Suprapubic skin (tissue), 4 donors: ENCODE results near the gene IMMP2L. TPM values are rescaled to one million over a fixed set of nuclear protein-coding genes. Genes with fewer than 3 reads are reported as not detected.

Experiments
- DNase-seq, 2 donors: peaks; one replicate each; pipeline ENCODE4 v3.0.0-alpha.2; 2019; ENCODE audit warnings: low spot score in 2 of 2
- H3K27ac ChIP-seq: fragments of 200-600 bp; sonication (generic); one replicate; pipeline ENCODE4 v1.5.1; 2019
- H3K27me3 ChIP-seq: fragments of 200-600 bp; sonication (generic); one replicate; pipeline ENCODE4 v1.5.1; 2019
- H3K36me3 ChIP-seq: fragments of 200-600 bp; sonication (generic); one replicate; pipeline ENCODE4 v1.5.1; 2019
- H3K4me1 ChIP-seq: fragments of 200-600 bp; sonication (generic); one replicate; pipeline ENCODE4 v1.5.1; 2019
- H3K4me3 ChIP-seq: fragments of 200-600 bp; sonication (generic); one replicate; pipeline ENCODE4 v1.5.1; 2019; ENCODE audit warnings: mild to moderate bottlenecking
- H3K9me3 ChIP-seq: fragments of 200-600 bp; sonication (generic); one replicate; pipeline ENCODE4 v1.5.1; 2019
- CTCF ChIP-seq, 2 donors: fragments of 200-600 bp in 1 of 2; fragments of 450-650 bp in 1 of 2; sonication (generic) in 1 of 2; IDR thresholded peaks; one replicate each; pipeline ENCODE4 v1.5.1; 2016 to 2019; ENCODE audit warnings: antibody characterized with exemption in 2 of 2, mild to moderate bottlenecking in 1 of 2, moderate library complexity in 1 of 2
- EP300 ChIP-seq: sonication (generic); formaldehyde crosslinking; IDR thresholded peaks from one replicate; pipeline ENCODE4 v1.6.1; 2017; ENCODE audit warnings: antibody characterized with exemption
- POLR2A ChIP-seq, 2 donors: fragments of 450-650 bp; IDR thresholded peaks; one replicate each; pipeline ENCODE4 v1.6.1; 2017; ENCODE audit warnings: antibody characterized with exemption in 2 of 2, mild to moderate bottlenecking in 2 of 2, moderate library complexity in 2 of 2
- POLR2AphosphoS5 ChIP-seq, 3 donors: sonication (generic); formaldehyde crosslinking; IDR thresholded peaks; one replicate each; pipeline ENCODE4 v1.6.1; 2017; ENCODE audit warnings: antibody characterized with exemption in 3 of 3
- WGBS: methylation state at CpG from one replicate; pipeline ENCODE4 v1.1.5; 2018; 5-methylcytosine and 5-hydroxymethylcytosine counted together
- total RNA-seq, 4 donors: library from RNA; depleted of rRNA; stranded (reverse); fragments of >200 nt; gene quantifications; one replicate each; pipeline ENCODE4 v1.1.0, GENCODE V29; 2016

The IMMP2L gene
- total RNA-seq, 4 donors from 2014 or later = 10.6 to 20.6 (median 14.6) TPM

GRCh38 chr7:110921595-110922151 lies 640.6 kb downstream of the IMMP2L start:
- TF ChIP-seq EP300 (no peak), POLR2AphosphoS5 (IDR thresholded peaks at IDR 0.05) (no peak), POLR2A (IDR thresholded peaks at IDR 0.05) (no peak), CTCF (IDR thresholded peaks at IDR 0.05) (no peak)
- no peak for DNase-seq
- H3K27me3 ChIP-seq = no peaks in the 10 kb centered on the region
- no peak overlapping the region for H3K4me3 ChIP-seq
- H3K27ac ChIP-seq = no peak overlapping the region
- no peaks in the 10 kb centered on the region for H3K36me3 ChIP-seq
- H3K9me3 ChIP-seq = no peaks in the 10 kb centered on the region
- H3K4me1 ChIP-seq = peaks cover 22% of the 10 kb centered on the region

GRCh38 chr7:110918949-110919548 lies 643.2 kb downstream of the IMMP2L start:
- Histone ChIP-seq H3K4me3 (no peak overlapping the region), H3K27ac (no peak overlapping the region), H3K4me1 (peaks cover 22% of the 10 kb centered on the region), H3K9me3 (no peaks in the 10 kb centered on the region), H3K36me3 (no peaks in the 10 kb centered on the region), H3K27me3 (no peaks in the 10 kb centered on the region)
- WGBS = 43% methylated on average over 2 of the region's 2 CpGs
- no peak for DNase-seq
- TF ChIP-seq CTCF (IDR thresholded peaks at IDR 0.05) (no peak), EP300 (no peak), POLR2AphosphoS5 (IDR thresholded peaks at IDR 0.05) (no peak), POLR2A (IDR thresholded peaks at IDR 0.05) (no peak)

GRCh38 chr7:110914263-110914662 lies 648.0 kb downstream of the IMMP2L start:
- Histone ChIP-seq H3K36me3 (no peaks in the 10 kb centered on the region), H3K4me3 (no peak overlapping the region), H3K27ac (no peak overlapping the region), H3K9me3 (no peaks in the 10 kb centered on the region), H3K27me3 (no peaks in the 10 kb centered on the region), H3K4me1 (no peaks in the 10 kb centered on the region)
- DNase-seq = no peak
- WGBS = 87% methylated on average over 2 of the region's 2 CpGs
- TF ChIP-seq EP300 = no peak
- no peak for TF ChIP-seq CTCF (IDR thresholded peaks at IDR 0.05)
- no peak for TF ChIP-seq POLR2A (IDR thresholded peaks at IDR 0.05)
- no peak for TF ChIP-seq POLR2AphosphoS5 (IDR thresholded peaks at IDR 0.05)

- 92% methylated on average over 2 of the region's 2 CpGs for WGBS
- H3K36me3 ChIP-seq = no peaks in the 10 kb centered on the region
- TF ChIP-seq POLR2AphosphoS5 (IDR thresholded peaks at IDR 0.05) (no peak), POLR2A (IDR thresholded peaks at IDR 0.05) (no peak), CTCF (IDR thresholded peaks at IDR 0.05) (no peak), EP300 (no peak)
- no peak overlapping the region for H3K4me3 ChIP-seq
- no peak for DNase-seq
- H3K27ac ChIP-seq = no peak overlapping the region
- no peaks in the 10 kb centered on the region for H3K4me1 ChIP-seq
- no peaks in the 10 kb centered on the region for H3K27me3 ChIP-seq
- no peaks in the 10 kb centered on the region for H3K9me3 ChIP-seq
Observed at GRCh38 chr7:110911632-110912031, 650.7 kb downstream of the IMMP2L start.

- Histone ChIP-seq H3K4me1 (no peaks in the 10 kb centered on the region), H3K27me3 (no peaks in the 10 kb centered on the region), H3K4me3 (no peak overlapping the region), H3K9me3 (no peaks in the 10 kb centered on the region), H3K36me3 (no peaks in the 10 kb centered on the region), H3K27ac (no peak overlapping the region)
- WGBS = 81% methylated on average over 3 of the region's 3 CpGs
- no peak for DNase-seq
- no peak for TF ChIP-seq EP300
- TF ChIP-seq POLR2AphosphoS5 (IDR thresholded peaks at IDR 0.05) = no peak
- TF ChIP-seq CTCF (IDR thresholded peaks at IDR 0.05) = no peak
- TF ChIP-seq POLR2A (IDR thresholded peaks at IDR 0.05) = no peak
Observed at GRCh38 chr7:110909117-110909516, 653.2 kb downstream of the IMMP2L start.
